ENCODE measurements around the gene TMEM176A.
"Not testable (repeated sequence)": the region's sequence is repeated elsewhere in the genome, so short reads cannot be mapped to it uniquely, and the experiment has no call there.

The TMEM176A gene

GRCh38 chr7:150800581-150801241 lies at the start of gene TMEM176A:
TSS of gene TMEM176A (plus strand) at chr7:150800769. CDS start at chr7:150801551, 782 bp downstream.
- FAIRE-seq = no peak

GRCh38 chr7:150751702-150752101 lies 48.9 kb upstream of the TMEM176A start:
- no peak for FAIRE-seq

DNA sequence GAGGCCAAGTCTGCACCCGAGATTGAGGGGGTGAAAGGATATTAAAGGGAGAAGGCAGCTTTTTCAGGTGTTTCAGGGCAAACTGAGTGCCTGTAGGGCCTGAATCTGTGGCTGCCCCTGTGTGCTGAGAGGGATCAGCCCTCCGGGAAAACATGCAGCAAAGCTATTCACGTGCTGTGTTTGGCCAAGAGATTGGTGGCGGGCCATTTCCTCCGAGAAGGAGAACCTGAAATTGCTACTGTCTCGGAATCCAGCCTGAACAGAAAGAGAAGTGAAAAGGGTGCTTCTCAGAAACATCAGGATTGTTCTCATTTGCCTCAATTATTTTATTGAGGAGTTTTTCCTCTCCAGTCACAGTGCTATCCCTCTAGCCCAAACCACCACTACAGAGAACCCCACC lies 47.3 kb upstream of the TMEM176A start:
- no peak for FAIRE-seq

DNA sequence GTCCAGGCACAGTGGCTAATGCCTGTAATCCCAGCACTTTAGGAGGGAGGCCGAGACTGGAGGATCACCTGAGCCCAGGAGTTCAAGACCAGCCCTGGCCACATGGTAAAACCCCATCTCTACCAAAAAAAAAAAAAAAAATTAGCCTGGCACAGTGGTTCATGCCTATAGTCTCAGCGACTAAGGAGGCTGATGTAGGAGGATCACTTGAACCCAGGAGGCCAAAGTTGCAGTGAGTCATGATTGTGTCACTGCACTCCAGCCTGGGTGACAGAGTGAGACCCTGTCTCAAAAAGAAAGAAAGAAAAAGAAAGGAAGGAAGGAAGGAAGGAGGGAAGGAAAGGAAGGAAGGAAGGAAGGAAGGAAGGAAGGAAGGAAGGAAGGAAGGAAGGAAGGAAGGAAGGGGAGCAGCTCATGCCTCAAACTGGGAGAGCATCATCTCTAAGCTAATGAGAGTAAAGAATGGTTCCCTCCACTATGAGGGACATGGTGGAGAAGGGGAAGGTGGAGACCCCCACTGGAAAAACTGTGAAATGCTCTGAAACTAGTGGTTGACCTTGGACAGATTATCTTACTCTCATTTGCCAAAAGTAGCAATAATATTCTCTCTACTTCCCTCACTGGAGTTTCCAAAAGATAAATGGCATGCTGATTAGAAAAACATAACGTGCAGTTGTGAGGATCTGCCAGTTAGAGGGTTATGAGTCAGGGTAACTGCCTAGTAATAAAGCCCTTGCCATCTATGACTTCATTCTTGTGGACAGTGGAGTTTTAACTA lies 46.6 kb upstream of the TMEM176A start:
- no peak for FAIRE-seq

GRCh38 chr7:150754951-150755350 lies 45.6 kb upstream of the TMEM176A start:
- no peak for FAIRE-seq

DNA sequence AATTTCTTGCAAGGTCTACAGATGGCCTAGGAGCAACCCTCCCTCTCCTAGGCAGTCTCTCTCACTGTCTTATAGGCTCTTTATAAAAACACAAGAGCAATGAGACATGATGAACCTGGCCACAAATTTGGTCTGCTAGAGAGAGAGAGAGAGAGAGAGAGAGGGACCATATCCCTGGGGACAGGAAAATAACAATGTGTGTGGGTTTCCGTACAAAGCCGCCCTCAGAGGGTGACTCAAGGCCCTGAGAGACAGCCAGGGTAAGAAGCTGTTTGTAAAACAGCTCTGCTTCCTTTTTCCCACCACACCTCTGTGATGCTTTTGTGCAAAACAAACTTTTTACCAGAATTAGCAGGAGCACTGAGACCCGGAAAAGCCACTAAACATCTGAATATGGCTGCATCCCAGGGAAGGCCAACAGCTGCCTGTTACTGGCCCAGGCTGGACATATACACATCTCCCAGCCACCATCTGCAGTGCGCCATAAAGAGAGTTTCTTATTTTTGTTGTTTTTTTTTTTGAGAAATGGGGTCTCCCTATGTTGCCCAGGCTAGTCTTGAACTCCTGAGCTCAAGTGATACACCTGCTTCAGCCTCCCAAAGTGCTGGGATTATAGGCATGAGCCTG lies 45.0 kb upstream of the TMEM176A start:
- FAIRE-seq = no peak

DNA sequence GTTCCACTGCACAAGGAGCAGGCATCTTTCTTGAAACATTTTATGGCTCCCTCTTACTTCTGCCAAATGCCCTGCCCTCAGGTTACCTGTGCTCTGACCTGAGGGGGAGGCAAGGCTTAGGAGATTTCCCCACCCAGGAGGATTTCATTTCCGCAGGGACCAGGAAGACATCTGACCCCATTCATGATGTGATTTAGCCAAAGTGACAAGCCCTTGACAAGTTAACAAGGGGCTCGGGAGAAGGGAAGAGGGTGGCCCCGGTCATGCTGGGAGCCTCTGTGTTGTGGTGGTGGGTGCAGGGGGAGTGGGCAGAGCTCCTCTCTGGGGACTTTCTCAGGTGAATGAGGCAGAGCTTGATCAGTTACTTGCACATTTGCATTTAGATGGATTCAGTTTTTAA lies 44.4 kb upstream of the TMEM176A start:
- no peak for FAIRE-seq

DNA sequence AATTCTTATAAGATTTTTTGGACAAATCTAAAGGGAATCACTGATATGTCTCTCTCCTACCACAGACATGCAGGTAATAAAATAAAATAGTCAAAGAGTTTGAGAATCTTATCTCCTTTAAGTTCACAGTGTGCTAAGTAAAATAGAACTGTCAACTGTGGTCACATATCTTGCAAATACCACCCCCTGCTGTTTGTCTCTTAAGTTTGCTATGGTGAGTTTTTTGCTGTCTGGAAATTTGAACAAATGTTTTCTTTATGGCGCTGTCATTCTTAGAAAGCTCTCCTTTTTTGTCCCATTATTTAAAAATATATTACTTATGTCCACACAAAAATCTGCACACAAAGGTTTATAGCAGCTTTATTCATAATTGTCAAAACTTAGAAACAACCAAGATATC lies 43.7 kb upstream of the TMEM176A start:
- no peak for FAIRE-seq

GRCh38 chr7:150759479-150759878 lies 41.1 kb upstream of the TMEM176A start:
- FAIRE-seq = no peak

DNA sequence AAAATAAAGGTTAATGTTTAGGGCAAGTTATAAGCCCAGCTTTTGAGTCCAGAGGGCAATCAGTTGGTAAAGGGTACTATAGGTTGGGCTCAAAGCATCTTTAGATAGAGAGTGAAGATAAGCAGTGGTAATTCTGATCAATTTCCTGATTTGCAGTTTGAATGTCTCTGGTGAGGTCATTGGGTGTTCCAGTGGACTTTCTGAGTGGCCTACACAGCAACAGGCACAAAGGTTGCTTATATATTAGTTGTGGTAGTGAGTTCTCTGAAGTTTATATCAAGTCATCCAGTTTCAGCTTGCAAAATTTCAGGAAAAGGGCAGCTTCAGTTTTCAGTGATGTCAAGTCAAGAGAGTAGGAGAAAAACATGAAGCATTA lies 34.2 kb upstream of the TMEM176A start:
- no peak for FAIRE-seq

DNA sequence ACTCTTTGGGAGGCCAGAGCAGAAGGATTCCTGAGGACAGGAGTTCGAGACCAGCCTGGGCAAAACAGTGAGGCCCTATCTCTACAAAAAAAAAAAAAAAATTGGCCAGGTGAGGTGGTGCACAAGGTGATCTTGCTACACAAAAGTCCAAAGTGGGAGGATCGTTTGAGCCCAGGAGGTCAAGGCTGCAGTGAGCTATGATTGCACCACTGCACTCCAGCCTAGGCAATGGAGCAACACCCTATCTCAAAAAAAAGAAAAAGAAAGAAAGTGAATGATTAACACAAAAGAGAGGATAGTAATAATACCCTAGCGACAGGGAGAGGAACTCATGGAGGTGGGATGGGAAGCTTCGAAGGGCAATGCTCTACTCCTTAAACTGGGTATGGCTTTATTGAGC lies 30.8 kb upstream of the TMEM176A start:
- FAIRE-seq = no peak

DNA sequence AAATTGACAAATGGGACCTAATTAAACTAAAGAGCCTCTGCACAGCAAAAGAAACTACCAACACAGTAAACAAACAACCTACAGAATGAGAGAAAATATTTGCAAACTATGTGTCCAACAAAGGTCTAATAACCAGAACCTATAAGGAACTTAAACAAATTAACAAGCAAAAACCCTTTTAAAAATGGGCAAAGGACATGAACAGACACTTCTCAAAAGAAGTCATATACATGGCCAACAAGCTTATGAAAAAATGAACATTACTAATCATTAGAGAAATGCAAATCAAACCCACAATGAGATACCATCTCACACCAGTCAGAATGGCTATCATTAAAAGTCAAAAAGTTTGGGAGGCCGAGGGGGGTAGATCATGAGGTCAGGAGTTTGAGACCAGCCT lies 26.4 kb upstream of the TMEM176A start:
- FAIRE-seq = not testable (repeated sequence)

GRCh38 chr7:150778014-150778737 lies 22.4 kb upstream of the TMEM176A start:
- no peak for FAIRE-seq

DNA sequence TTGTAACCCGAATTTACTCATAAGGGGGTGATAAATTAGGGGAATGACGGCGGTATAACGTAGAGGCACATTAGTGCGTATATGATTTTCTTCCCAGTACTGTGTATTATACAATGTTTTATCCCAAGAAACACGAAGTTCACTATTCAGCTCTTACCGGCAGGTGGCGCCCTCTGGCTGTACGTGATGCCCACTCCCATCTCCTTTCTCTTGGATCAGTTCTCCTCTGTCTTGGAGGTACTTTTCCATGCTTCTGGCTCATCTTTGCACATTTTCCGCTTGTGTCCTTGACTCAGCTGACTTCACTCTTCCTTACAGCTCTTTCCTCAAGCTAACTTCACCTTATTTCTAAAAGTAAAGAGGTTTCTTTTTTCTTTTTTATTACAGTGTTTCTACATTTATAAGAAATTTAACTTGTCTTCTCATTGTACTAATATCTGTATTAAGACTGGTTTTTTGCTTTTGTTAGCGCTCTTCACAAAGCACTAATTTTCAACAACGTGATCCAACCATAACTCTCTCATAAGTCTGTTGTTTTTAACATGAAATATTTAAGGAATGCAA lies 21.7 kb upstream of the TMEM176A start:
- FAIRE-seq = peak; percentile 42

DNA sequence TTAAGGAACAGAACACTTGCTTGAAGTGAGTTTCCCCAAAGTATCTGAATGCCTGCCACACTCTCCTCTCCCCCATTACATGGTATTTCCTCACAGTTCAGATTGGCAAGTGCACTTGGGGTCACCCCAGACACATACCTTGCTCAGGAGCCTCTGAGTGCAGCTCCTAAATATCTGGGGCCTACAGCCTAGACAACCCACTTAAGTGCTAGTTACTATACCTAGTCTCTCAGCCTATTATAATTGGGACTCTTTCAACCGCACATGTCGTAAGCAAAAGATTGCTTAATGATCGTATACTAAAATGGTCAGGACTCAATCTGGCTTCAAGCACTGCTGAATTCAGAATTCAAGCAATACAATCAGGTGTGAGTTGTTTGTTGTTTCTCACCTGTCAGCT lies 20.3 kb upstream of the TMEM176A start:
- no peak for FAIRE-seq

DNA sequence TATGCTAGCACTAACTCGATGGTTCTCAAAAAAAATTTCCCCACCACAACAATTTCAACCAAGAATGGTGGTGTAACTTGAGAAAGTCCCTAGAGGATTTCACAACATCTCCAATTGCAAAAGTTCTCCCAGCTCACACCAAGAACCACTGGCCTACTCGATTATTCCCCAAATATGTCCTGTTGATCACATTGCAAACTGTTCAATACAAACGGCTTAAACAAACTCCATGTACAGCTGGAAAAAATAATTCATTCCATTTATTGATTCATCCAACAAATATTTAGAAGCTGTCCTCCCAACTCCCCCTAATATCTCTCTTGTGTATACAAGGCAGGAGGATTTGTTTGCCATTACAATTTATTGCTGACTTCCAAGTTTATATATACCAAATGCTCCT lies 19.5 kb upstream of the TMEM176A start:
- FAIRE-seq = no peak

- no peak for FAIRE-seq
Measured at GRCh38 chr7:150781961-150782360, 18.6 kb upstream of the TMEM176A start.

GRCh38 chr7:150784120-150784736 lies 16.3 kb upstream of the TMEM176A start:
- FAIRE-seq = no peak

GRCh38 chr7:150784954-150785353 lies 15.6 kb upstream of the TMEM176A start:
- FAIRE-seq = no peak

GRCh38 chr7:150787321-150788281 lies 13.0 kb upstream of the TMEM176A start:
- no peak for FAIRE-seq

All from TTC549 (cell line).